NCI-H69 (cell line): ENCODE data around the gene CUL4A.

Source experiments
- DNase-seq: peaks from one replicate; lab custom pipeline; 2025; lab: John Stamatoyannopoulos, UW

CUL4A gene

DNA sequence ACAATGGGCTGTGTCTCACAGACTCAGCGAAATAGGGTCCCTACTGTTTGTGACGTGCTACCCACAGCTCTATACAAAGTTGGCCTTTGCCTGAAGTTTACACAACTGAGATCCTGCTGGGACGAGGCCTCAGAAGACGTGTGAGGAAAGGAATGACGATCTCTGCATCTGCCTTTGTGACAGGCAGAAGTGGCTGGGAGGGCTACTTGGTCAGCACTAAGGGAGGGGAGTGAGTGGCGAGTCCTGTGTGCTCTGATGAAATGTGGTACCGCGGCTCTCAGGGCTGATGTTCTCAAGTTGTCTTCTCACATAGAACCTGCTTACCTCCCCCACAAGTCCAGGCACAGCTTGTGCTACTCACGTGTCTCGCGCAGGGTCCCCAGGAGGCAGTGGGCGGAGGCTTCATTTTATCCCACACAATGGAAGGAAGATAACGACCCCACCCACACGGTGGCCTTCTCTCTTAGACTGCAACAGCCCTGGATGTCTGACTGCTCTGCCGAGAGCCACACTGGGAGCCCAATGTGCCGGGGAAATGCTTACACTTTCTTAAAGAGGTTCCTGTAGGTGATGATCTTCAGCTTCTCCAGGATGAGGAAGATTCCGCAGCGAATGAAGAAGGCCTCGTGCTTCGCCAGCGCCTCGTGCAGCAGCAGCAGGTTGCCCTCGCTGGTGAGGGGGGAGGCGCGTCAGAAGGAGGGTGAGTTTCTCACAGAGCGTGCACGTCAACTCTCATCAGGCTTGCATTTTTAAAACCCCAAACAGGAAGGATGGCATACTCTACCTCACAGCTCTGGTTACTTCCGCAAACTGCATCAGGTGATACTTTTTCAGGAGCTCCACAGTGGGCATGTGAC lies 29.8 kb upstream of the CUL4A start:
- DNase-seq, result no peak

DNA sequence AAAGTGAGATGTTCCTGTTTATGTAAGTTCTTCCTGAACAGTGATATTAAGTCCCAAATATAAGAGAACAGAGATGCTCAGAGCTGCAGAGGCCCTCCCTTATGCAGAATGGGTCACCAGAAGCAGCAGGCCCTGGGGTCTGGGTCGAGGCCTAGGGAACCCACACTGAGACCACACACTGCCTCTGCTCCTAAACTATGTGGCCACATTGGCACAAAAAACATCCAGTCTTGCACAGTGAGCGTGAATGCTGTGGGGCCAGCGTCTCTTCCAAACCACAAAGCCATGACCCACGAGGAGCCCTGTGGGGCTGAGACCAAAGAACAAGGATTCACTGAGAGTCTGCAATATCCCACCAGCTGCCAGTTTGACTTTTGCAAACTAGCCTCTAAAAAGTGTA lies 27.4 kb upstream of the CUL4A start:
- no peak for DNase-seq

DNA sequence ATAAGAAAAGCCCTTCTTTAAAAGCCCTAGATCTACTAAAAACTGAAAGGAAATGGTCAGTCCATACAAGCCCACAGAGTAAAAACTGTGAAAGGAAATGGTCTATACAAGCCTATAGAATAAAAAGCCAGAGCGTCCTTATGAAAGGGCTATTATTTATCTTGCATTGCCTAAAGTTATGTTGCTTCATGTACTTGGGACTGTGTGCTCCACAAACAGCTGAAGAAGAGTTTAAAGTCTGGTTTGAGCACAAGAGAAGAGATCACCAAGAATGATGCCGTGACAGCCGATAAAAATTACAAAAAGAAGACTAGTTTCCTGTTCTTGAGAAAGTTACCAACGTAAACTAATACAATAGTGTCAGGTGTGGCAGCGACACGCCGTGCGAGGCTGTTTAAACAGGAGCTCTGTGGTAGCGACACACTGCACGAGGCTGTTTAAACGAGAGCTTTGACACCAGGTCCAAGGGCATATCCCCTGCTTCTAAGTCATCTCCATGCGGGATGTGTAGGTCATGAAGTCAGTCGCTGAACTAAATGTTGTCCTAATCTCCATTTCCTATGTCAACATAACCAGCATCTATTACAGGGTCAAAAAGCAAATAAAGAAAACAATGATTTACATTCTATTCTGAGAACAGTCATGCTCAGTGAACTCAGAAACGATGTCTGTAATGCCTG lies 25.8 kb upstream of the CUL4A start:
- peak; percentile 38 for DNase-seq

DNA sequence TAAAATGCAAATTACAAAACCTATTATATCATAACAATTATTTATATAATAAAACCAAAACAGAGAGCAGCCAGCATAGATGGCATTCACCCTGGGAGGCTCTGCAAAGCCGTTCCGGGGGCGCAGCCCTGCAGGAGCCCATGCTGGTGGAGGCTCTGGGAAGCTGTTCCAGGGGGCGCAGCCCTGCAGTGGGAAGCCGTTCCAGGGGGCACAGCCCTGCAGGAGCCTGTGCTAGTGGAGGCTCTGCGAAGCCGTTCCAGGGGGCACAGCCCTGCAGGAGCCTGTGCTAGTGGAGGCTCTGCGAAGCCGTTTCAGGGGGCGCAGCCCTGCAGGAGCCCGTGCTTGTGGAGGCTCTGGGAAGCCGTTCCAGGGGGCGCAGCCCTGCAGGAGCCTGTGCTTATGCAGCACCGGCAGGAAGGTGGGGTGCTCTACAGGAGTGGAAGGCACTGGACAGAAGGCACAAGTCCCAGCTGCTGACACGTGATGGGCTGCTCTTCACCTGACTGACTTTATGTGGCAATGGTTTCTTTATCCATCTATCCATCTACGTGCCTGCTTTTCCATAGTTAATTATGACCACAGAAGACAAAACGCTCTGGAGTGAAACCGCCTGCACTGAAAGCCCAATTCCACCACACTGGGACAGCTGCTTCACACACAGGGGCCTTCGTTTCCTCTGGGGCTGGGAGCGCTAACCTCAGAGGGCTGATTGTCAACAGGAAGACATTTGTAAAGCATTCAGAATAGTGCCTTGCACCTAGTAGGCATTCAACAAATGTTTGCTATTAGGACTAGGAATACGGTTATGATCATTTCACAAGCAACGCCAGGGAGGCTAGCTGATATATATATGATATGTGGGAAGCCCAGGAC lies 24.6 kb upstream of the CUL4A start:
- no peak for DNase-seq

DNA sequence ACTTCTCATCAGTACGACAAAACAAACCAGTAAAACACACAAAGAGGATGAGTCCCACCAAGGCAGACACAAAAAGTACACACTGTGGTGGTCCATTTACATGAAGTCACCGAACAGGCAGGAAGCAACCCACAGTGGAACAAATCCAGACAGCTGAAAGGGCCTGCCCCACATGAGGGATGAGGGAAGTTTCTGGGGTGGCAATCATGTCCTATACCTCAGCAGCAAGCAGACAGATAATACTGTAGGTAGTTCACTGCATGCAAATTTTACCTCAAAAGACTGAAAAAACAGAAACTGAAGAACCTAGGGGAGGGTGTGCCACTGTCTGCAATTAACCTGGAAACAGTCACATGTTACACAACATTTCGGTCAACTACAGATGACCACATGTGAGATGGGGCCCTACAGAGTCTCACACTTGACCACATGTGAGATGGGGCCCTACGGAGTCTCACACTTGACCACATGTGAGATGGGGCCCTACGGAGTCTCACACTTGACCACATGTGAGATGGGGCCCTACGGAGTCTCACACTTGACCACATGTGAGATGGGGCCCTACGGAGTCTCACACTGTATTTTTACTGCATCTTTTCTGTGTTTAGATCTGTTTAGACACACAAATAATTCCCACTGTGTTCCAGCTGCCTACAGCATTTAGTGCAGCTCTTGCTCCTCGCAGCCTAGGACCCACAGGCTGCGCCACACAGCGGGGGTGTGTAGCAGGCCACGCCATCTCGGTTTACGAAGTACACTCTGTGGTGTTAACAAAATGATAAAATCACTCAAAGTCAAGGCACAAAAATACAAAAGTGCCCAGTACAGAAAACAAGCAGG lies 23.1 kb upstream of the CUL4A start:
- no peak for DNase-seq

DNA sequence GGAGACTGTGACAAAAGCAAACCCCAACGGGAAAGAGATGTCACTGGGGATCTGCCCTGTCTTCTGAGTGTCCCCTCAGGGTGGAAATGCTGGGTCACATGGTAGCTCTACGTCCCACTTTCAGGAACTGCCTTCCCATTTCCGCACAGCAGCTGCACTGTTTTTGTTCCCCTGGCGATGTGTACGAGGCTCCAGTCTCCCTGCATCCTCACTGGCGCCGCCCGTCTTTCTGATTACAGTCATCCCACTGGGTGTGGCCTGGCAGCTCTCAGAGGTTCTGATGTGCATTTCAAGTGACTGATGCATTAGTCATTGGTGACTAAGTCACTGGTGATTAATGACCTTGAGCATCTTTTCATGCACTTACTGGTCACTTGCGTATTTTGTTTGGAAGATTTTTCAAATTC lies 22.1 kb upstream of the CUL4A start:
- peak; percentile 49 for DNase-seq

DNA sequence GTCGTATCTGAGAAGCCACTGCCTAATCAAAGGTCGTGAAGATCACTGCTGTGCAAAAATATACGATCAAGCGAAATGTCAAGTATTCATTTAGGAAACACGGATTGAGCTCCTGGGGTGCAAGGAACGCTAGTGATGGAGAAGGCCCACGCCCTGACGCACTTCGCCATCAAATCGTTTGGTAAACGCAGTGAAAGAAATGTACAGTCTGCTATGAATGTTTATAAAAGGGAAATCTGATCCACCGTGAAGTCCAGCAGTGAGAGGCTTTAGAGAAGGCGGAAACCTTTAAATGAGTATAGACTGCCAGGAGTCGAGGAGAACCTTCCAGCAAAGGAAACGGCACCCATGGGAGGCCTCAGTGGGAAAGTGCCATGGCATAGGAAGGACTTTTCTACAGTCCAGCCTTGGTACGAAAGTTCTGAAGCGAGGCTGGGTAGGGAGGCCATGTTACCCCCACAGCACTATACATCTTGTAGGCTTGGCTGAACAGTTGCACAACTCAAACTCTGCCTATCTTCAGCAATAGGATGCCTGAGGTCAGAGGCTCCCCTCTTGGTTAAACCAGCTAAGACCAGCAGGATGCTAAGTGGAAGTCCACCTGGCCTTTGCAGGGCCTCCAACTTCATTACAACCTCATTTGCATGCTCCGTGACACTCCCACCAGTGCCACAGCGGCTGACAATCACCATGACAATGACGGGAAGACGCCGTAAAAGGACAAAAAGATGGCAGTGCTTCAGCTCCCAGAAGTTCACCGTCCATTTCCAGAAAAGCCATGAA lies 21.3 kb upstream of the CUL4A start:
- DNase-seq, result no peak

DNA sequence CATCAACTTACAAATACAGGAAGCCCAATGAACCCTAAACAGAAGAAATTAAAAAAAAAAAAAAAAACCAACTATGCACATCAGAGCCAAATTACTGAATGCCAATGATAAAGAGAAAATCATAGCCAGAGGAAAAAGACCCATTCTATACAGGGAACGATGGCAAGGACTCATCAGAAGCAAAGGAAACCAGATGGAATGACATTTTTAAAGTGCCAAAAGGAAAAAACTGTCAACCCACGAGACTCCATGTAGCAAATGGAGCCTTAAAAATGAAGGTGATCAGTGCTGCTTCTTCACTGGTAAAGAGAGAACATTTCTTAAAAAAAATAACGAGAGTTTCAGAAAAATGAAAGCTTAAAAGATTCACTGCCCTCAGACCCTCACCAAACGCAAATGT lies 19.2 kb upstream of the CUL4A start:
- no peak for DNase-seq

DNA sequence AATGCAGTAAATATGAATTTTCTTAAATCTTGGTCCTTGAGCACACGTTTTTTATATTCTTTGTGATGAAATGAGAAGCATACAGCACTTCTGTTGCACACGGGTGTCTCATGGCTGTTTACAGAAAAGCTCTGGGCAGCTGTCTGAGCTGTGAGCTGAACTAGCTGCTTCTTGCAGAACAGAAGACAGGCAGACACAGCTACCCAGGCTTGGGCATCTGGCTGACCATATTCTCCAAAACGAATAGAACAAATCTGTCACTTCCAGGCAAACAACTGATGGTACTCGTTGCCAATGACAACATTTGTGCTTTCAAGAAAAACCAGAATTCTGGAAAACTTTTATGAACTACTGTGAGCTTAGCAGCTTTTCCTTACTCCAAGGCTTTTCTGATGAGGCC lies 17.1 kb upstream of the CUL4A start:
- DNase-seq, result no peak

DNA sequence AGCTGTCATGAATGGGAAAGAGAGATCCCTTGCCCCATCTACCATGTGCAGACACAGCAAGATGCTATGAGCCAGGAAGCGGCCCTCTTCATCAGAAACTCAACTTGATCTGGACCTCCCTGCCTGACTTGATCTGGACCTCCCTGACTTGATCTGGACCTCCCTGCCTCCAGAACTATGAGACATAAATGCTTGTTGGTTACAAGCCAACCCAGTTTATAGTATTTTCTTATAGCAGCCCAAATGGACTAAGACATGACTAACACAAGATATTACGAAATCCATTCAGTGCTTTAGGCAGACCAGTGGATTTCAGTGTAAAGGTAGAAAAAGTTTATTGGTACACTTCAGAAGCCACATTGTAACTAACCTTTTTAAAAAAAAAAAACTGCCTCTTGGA lies 16.5 kb upstream of the CUL4A start:
- DNase-seq, result no peak

DNA sequence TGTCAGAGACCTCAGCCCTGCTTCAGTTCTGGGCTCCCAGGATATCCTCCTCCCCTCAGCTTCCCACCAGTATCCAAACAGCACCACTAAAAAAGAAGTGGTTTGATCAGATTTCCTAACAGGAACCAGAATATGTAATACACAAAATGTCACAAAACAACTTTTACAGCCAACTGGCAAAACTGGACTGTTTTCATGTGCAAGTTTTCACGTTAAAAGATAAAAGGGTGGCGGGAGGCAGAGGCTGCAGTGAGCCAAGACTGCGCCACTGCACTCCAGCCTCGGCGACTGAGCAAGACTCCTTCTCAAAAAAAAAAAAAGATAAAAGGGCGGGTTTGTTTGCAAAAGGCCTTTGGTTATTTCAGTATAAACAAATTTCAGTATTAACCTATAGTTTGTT lies 14.1 kb upstream of the CUL4A start:
- no peak for DNase-seq

DNA sequence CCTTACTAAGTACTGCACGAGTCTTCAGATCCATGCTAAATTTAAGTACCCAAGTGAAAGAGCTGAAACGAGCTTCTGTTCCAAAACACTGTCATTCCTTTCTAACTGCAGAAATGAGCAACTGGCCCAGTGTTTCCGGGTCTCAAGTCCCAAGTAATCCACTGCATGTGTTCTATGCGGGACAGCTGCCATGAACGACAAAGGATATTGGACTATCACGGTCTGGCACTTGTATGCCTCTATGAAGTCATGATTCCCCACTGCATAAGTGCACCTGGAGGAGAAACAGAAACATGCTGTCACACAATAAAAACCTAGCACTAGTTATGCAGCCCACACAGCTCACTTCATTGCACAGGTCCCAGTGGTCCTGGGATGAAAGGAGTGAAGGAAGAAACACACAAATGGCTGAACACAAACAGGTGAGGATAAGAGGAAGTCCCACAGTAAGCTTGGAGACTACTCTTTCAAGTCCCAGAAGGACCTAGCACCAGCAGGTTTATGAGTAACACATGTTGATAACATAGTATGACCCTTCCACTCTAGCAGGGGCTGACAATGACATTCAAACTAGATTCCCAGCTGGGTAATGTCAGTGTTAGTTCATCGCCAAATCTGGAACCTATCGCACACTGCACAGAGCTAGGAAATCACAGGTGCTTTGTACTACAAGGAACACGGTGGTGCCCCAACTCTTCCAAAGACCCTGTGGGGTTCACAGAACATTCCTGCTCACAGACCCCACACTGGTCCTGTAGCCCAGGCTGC lies 12.3 kb upstream of the CUL4A start:
- no peak for DNase-seq

DNA sequence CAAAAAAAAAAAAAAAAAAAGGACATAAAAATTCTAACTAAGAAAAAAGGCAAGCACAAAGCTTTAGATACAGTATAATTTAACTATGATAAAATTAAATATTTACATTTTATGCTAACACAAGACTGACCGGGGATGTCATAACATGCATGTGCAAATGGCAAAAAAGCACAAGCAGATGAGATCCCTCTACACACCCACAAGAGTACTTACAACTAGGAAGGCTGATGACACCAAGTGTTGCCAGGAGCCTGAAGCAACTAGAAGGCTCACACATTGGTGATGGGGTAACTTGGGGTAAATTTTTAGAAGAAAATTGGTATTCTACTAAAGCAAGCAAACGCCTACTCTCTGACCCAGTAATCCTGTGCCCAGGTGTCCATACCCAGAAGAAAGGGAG lies 7.6 kb upstream of the CUL4A start:
- DNase-seq, result no peak

DNA sequence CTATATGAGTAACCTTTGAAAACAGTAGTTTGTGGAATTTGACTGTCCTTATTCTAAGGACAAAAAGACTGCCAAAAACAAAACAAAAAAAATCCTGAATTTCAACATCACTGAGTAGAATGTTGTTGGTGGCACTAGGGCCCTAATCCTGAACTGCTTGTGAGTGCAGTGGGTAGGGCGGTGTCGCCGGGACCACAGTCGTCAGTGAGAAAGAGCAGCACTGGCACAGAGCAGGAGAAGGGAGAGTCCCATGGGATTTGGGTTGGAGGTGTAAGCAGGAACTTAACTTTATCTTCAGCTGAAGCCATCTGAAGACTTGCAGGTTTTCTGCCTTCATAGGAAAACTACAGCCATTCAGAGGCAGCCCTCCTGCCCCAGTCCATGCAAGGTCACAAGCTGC lies 6.5 kb upstream of the CUL4A start:
- DNase-seq, result no peak

DNA sequence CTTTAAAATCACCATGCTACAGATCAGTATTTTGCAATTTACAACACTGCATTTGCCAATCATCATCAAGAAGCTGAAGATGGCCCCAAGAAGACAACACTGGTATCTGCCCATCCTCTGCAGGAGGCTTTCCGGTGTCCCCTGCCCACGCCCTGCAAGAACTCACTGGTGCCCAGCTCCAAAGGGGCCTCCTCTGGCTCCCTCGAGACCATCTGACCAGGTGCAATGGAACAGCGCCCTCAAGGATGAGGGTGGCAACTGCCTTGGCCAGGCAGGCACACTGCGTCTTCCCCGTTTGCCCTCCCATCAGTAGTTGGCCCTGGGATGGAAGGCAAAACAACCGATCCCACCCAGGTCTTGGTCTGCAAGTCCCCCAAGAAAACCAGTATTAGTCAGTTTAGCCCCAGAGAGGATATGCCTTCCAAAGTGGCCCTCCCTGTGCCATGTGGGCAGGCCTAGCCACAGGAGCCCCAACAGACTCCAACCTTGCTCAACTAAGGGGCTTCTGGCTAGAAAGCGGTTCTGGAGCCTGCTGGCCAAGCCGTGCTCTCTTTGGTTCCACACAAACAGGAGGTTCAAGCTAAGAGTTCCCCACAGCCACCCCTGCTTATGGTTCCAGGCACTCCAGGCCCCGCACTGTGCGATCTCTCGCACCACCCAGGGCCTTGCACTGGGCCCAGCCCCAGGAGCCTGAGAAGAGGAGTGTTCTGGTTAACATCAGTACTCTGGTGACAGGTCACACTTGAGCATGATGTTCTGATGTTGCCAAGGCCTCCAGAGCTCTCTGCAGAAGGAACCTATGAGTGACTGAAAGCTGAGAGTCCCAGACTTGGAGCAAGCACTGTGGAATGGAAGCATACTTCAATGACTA lies 5.7 kb upstream of the CUL4A start:
- DNase-seq, result no peak

DNA sequence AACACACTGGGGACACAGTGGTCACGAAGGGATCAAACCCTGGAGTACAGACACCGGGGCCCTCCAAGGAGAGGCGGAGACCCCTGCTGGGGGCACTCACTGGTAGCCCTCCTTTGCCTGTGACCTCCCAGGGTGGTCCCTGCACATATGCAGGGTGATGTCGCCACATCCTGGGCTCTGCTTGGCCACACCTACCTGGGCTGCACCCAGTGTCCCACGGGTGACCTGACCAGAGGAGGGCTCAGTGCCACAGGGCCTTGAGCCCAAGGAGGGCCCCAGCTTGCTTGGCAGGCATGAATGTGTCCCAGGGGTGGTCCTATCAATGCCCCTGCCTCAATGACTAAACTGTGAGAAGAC lies 5.1 kb upstream of the CUL4A start:
- no peak for DNase-seq

DNA sequence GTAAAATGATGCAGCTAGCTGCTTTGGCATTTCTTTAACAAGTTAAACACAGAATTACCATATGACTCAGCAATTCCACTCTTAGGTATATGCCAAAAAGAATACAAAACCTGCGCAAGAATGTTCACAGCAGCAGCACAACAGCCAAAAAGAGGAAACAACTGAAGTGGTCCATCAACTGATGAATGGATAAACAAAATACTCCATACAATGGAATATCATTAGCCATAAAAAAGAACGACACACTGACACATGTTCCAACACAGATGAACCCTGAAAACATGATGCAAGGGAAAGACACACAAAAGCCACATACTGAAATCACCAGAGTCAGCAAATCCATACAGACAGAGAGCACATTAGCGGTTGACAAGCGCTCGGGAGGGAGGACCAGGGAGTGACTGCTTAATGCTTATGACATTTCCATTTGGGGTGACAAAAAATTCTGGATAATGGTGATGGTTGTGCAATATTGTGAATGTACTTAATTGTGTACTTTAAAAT lies 3.9 kb upstream of the CUL4A start:
- no peak for DNase-seq

DNA sequence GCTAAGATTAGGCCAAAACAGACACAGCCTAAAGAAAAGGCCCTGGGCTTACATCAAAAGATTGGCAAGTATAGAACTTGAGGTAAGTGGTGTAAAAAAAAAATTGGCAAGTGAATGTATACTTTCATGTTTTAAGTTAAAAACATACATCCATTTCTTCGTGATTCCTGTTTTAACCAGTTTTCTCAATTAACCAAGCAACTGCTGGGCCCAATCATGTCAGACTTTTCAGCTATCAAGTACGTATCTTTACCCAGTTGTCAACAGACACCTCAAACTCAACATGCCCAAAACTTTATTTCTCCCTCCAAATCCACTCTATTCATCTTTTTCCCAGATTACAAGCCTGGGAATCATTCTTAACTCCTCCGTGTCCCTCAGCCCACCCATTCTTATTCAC lies 2.0 kb upstream of the CUL4A start:
- DNase-seq, result no peak

DNA sequence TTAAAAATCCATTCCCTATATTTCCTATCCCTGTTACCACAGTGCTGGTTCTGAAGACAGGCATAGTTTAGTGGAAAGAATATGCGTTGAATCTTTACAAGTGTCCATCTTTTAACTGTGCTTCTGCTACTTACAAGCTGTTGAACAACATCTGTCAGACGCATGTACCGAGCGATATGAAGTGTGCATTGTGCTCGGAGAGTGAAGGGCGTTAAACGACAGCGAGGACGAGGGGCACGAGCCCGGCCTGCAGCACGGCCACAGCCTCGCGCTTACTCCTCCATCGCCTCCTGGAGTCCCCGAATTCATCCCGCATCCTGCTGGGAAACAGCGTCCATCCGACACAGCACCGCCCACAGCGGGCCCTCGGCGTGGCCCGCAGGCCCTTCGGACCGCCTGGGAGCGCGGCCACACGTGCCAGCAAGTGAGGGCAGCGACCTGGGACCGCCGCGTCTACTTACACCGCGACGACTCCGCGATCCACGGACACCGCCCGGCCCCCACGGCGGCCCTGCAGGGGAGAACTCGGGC lies 1.5 kb upstream of the CUL4A start:
- peak; percentile 81 for DNase-seq
